ENCODE results near the gene OSGIN1. TPM values are rescaled to one million over a fixed set of nuclear protein-coding genes. Genes with fewer than 3 reads are reported as not detected.
A peak's percentile ranks its signal among the peaks of the same experiment; 100 is the strongest.

OSGIN1 gene
- total and polyA plus RNA-seq, 12 donors, result 3.2 to 14.5 (median 5.5) TPM

DNA sequence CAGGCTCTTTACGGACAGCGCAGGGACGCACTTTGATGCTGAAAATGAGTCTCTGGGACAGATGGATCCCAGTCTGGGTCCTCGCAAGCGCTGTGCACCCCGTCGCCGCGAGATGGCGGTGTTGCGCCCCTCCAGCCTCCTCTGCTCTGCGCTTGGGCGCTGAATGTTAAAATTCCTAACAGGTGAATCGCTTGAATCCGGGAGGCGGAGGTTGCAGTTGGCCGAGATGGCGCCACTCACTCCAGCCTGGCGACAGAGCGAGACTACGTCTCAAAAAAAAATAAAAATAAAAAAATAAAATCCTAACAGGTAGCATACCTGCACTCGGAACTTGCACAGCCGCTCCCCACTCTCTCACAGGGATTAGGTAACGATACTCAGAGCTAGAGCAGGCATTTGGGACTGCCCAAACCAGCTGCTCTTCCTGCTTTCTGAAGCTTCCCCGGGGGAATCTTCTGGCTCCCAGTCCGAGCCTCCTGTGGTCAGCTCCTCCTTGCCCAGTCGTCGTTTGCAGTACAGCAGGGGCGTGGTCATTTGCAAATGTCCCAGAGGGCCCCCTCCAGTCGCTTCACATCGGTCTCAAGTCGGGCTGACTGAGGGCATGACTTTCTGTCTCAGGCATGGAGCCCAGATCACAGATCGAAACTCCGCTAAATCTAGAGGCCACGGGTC, 26.2 kb upstream of the OSGIN1 start:
- Histone ChIP-seq H3K9me3 (no peaks in the 10 kb centered on the region), H3K27me3 (no peaks in the 10 kb centered on the region), H3K4me1 (peaks cover 0 to 33% (median 17%) of the 10 kb centered on the region in 9 donors), H3K27ac (no peak overlapping the region), H3K4me3 (no peak overlapping the region), H3K36me3 (peaks cover 0 to 38% (median 0%) of the 10 kb centered on the region in 9 donors)
- 22 to 23% methylated on average over 35 of the region's 35 CpGs for WGBS, 2 donors
- ATAC-seq (peak; percentile 49 to 76 (median 70)), DNase-seq (peak; percentile 58 to 76)
- intact Hi-C loops (cut with DNase I), result loop anchor here in 2 of 10 donors (2.0 to 10.0 kb wide), 2 partner anchors 26 to 102 kb away; partner anchors contain the start of gene OSGIN1 (in 1 of the 2)
- TF ChIP-seq, protein P1, sequence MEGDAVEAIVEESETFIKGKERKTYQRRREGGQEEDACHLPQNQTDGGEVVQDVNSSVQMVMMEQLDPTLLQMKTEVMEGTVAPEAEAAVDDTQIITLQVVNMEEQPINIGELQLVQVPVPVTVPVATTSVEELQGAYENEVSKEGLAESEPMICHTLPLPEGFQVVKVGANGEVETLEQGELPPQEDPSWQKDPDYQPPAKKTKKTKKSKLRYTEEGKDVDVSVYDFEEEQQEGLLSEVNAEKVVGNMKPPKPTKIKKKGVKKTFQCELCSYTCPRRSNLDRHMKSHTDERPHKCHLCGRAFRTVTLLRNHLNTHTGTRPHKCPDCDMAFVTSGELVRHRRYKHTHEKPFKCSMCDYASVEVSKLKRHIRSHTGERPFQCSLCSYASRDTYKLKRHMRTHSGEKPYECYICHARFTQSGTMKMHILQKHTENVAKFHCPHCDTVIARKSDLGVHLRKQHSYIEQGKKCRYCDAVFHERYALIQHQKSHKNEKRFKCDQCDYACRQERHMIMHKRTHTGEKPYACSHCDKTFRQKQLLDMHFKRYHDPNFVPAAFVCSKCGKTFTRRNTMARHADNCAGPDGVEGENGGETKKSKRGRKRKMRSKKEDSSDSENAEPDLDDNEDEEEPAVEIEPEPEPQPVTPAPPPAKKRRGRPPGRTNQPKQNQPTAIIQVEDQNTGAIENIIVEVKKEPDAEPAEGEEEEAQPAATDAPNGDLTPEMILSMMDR (IDR thresholded peaks at IDR 0.05), result peak; percentile 87 to 97 (median 96)

DNA sequence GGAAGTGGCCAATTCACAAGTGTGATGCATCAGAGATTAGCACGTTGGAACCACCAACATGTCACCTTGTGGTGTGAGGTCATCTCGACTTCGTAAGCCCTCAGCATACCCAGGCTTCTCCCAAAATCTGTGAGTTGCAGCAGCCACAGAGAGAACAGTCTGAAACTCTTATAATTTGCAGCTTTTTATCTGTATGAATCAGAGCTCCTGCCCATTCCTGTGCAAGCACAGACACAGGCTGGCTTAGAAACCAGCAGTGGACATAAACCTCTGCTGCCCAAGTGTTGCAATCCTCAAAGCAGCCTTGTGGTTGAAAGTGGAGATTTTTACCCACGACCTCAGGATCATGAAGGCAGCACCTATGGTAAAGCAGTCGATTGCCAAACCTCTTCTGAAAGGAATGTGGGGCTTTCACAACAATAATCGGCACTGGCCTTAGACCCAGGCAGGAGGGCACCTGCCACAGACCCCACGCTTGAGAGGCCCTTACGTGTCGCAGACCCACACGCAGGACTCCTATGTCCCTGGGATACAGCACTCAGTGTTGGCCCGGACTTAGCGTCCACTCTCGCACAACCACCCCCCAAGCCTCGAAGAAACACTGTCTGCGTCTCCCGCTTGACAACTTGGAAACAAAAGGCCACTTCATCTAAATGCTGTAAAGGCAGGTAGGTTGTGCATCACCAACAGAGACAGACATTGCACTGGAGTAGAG, 24.5 kb upstream of the OSGIN1 start:
- ATAC-seq (no peak), DNase-seq (no peak)
- H3K4me1 ChIP-seq, result peaks cover 0 to 33% (median 17%) of the 10 kb centered on the region in 9 donors
- H3K4me3 ChIP-seq, result no peak overlapping the region
- no peaks in the 10 kb centered on the region for H3K9me3 ChIP-seq
- no peak overlapping the region for H3K27ac ChIP-seq
- intact Hi-C loops (cut with DNase I), result loop anchor here in 2 of 10 donors (10.0 kb wide), 1 partner anchor 104 kb away; no protein-coding TSS in a partner anchor
- no peaks in the 10 kb centered on the region for H3K27me3 ChIP-seq
- WGBS, 2 donors, result 85 to 87% methylated on average over 16 of the region's 16 CpGs
- TF ChIP-seq, protein P1 (IDR thresholded peaks at IDR 0.05), result no peak
- peaks cover 0 to 24% (median 0%) of the 10 kb centered on the region in 9 donors for H3K36me3 ChIP-seq

DNA sequence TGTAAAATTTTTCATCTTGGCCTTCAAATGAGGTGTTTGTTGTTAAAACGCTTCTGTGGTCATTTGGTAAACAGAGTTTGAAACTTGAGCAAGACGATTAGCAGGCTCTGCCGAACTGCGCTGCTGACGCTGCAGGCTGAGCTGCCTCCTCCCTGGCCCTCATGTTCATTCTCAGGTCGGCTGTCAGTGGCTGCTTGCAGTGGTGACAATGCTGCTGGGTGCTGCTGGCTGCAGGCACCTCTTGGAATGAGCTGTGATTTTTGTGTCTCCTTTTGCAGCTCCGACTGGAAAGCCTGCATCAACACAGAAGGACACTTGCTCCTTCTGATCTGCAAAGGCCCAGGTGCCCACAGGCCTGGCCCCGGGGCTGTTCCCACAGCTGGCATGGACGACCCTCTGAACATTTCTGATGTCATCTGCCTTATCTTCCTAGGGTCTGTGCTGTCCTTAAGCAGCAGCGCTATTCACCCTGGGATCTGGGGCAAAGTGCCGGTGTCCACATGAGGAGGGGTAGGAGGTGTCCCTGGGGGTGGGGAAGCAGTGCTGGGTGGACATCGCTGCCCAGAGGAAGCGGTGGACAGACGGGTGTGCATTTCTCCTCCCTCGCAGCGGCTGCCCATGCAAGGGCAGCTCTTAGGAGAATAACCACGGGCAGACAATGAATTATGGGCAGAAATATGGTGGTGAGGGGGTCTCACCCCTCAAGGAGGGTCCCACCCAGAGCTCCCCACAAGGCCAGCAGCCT, 23.1 kb upstream of the OSGIN1 start:
- Histone ChIP-seq H3K27me3 (no peaks in the 10 kb centered on the region), H3K4me1 (peaks cover 0 to 33% (median 17%) of the 10 kb centered on the region in 9 donors), H3K36me3 (peaks cover 0 to 14% (median 0%) of the 10 kb centered on the region in 9 donors), H3K27ac (peak overlapping the region in 1 of 10 donors; percentile 1), H3K4me3 (no peak overlapping the region), H3K9me3 (no peaks in the 10 kb centered on the region)
- DNase-seq, result no peak
- ATAC-seq, result peak in 1 of 8 donors; percentile 44
- TF ChIP-seq, protein P1 (IDR thresholded peaks at IDR 0.05), result no peak
- WGBS, 2 donors, result 57 to 60% methylated on average over 17 of the region's 17 CpGs
- intact Hi-C loops (cut with DNase I), result loop anchor here in 2 of 10 donors (10.0 kb wide), 1 partner anchor 105 kb away; no protein-coding TSS in a partner anchor

Measured in heart right ventricle (tissue), 16 donors.